Neural progenitor cell (in vitro differentiated cells): ENCODE results near the gene ATP4A.

Experiments
- CTCF ChIP-seq: fragments of 200-600 bp; sonication (generic); IDR thresholded peaks from 2 replicates; pipeline ENCODE4 v1.5.1; 2017; ENCODE audit warnings: antibody characterized with exemption, mild to moderate bottlenecking
- EZH2phosphoT487 ChIP-seq: fragments of 200-600 bp; sonication (generic); IDR thresholded peaks from 2 replicates; pipeline ENCODE4 v1.6.1; 2017; ENCODE audit warnings: antibody characterized with exemption

- no peak for TF ChIP-seq CTCF
- no peak for TF ChIP-seq EZH2phosphoT487
Observed at GRCh38 chr19:35554076-35554475, 9.4 kb downstream of the ATP4A start.
